Sigmoid colon (tissue), 7 donors: ENCODE data around the gene COTL1. TPM values are rescaled to one million over a fixed set of nuclear protein-coding genes. Genes with fewer than 3 reads are reported as not detected.

ENCODE experiments used
- DNase-seq: peaks from one replicate; pipeline ENCODE4 v3.0.0-alpha.2; 2019
- H3K27ac ChIP-seq, 4 donors: fragments of 200-600 bp; sonication (generic); one replicate each; pipeline ENCODE4 v1.5.1; 2016 to 2019; ENCODE audit warnings: mild to moderate bottlenecking in 1 of 4
- H3K27me3 ChIP-seq, 3 donors: fragments of 200-600 bp; sonication (generic); one replicate each; pipeline ENCODE4 v1.5.1; 2019; ENCODE audit warnings: mild to moderate bottlenecking in 1 of 3
- H3K36me3 ChIP-seq, 4 donors: fragments of 200-600 bp; sonication (generic); one replicate each; pipeline ENCODE4 v1.5.1; 2016 to 2019
- H3K4me1 ChIP-seq, 4 donors: fragments of 200-600 bp; sonication (generic); one replicate each; pipeline ENCODE4 v1.5.1; 2017 to 2019
- H3K4me3 ChIP-seq, 4 donors: fragments of 200-600 bp; sonication (generic); one replicate each; pipeline ENCODE4 v1.5.1; 2017 to 2019; ENCODE audit warnings: mild to moderate bottlenecking in 2 of 4, moderate library complexity in 1 of 4
- H3K9me3 ChIP-seq, 4 donors: fragments of 200-600 bp in 3 of 4; sonication (generic) in 3 of 4; one replicate each; pipeline versions ENCODE4 v1.5.1 to v1.6.1; 2013 to 2019
- CTCF ChIP-seq, 4 experiments: fragments of 450-650 bp in 3 of 4; fragments of 200-600 bp in 1 of 4; IDR thresholded peaks; one replicate each; pipeline ENCODE4 v1.5.1; 2016 to 2019; ENCODE audit warnings: antibody characterized with exemption in 4 of 4, mild to moderate bottlenecking in 3 of 4, moderate library complexity in 2 of 4
- EP300 ChIP-seq, 4 donors: sonication (generic); formaldehyde crosslinking; IDR thresholded peaks; one replicate each; pipeline ENCODE4 v1.6.1; 2017; ENCODE audit warnings: antibody characterized with exemption in 4 of 4
- POLR2A ChIP-seq, 2 donors: fragments of 450-650 bp; IDR thresholded peaks; one replicate each; pipeline ENCODE4 v1.6.1; 2016; ENCODE audit warnings: antibody characterized with exemption in 2 of 2, mild to moderate bottlenecking in 2 of 2, moderate library complexity in 2 of 2
- POLR2AphosphoS5 ChIP-seq, 4 donors: sonication (generic); formaldehyde crosslinking; IDR thresholded peaks; one replicate each; pipeline ENCODE4 v1.6.1; 2017; ENCODE audit warnings: antibody characterized with exemption in 4 of 4
- WGBS, 2 donors: extraction: QIAGEN DNeasy Blood & Tissue Kit; methylation state at CpG; one replicate each; pipeline ENCODE4 v1.1.7; 2013; 5-methylcytosine and 5-hydroxymethylcytosine counted together
- intact Hi-C: fragments of 100-400 bp; cut with DNase I; formaldehyde crosslinking; loops from one replicate; pipeline ENCODE4 v1.15.1; 2023
- polyA plus RNA-seq, 3 donors: library from polyadenylated mRNA; stranded (reverse); fragments of 200-250 nt; gene quantifications; one replicate each; pipeline ENCODE4 v1.2.3, GENCODE V29; 2013
- total RNA-seq, 4 donors: library from RNA; depleted of rRNA; stranded (reverse); fragments of >200 nt; gene quantifications; one replicate each; pipeline ENCODE4 v1.1.0, GENCODE V29; 2016
- donor health status: healthy with polysubstance abuse.
- donor health status: Bipolar disorder and iron deficiency.
- donor health status: healthy.

Gene COTL1
- total and polyA plus RNA-seq, 7 donors: 34.6 to 160 (median 48.6) TPM

GRCh38 chr16:84662471-84662870, 44.6 kb upstream of the COTL1 start:
- intact Hi-C loops: no loop called here
- H3K27ac ChIP-seq: no peak overlapping the region
- no peaks in the 10 kb centered on the region for H3K27me3 ChIP-seq
- 94 to 95% methylated on average over 9 of the region's 9 CpGs for WGBS, 2 donors
- no peak overlapping the region for H3K4me3 ChIP-seq
- H3K9me3 ChIP-seq: no peaks in the 10 kb centered on the region
- peaks cover 25 to 94% (median 57%) of the 10 kb centered on the region in 4 donors for H3K36me3 ChIP-seq
- H3K4me1 ChIP-seq: peaks cover 0 to 2% (median 0%) of the 10 kb centered on the region in 4 donors
- no peak for DNase-seq
- TF ChIP-seq EP300 (IDR thresholded peaks at IDR 0.05) (no peak), POLR2AphosphoS5 (IDR thresholded peaks at IDR 0.05) (no peak), CTCF (IDR thresholded peaks at IDR 0.05) (no peak), POLR2A (IDR thresholded peaks at IDR 0.05) (no peak)

GRCh38 chr16:84661418-84662060, 43.7 kb upstream of the COTL1 start:
- no peak for DNase-seq
- Histone ChIP-seq H3K9me3 (no peaks in the 10 kb centered on the region), H3K27ac (no peak overlapping the region), H3K4me1 (no peaks in the 10 kb centered on the region), H3K36me3 (peaks cover 33 to 100% (median 66%) of the 10 kb centered on the region in 4 donors), H3K4me3 (no peak overlapping the region), H3K27me3 (no peaks in the 10 kb centered on the region)
- no peak for TF ChIP-seq POLR2A (IDR thresholded peaks at IDR 0.05)
- no peak for TF ChIP-seq EP300 (IDR thresholded peaks at IDR 0.05)
- no peak for TF ChIP-seq POLR2AphosphoS5 (IDR thresholded peaks at IDR 0.05)
- no peak for TF ChIP-seq CTCF (IDR thresholded peaks at IDR 0.05)
- intact Hi-C loops: no loop called here
- WGBS, 2 donors: 97% methylated on average over 51 of the region's 51 CpGs

- H3K4me1 ChIP-seq: no peaks in the 10 kb centered on the region
- 86 to 91% methylated on average over 7 of the region's 7 CpGs for WGBS, 2 donors
- H3K27ac ChIP-seq: no peak overlapping the region
- H3K27me3 ChIP-seq: no peaks in the 10 kb centered on the region
- no peak overlapping the region for H3K4me3 ChIP-seq
- intact Hi-C loops: no loop called here
- DNase-seq: no peak
- H3K9me3 ChIP-seq: no peaks in the 10 kb centered on the region
- no peak for TF ChIP-seq EP300 (IDR thresholded peaks at IDR 0.05)
- no peak for TF ChIP-seq CTCF (IDR thresholded peaks at IDR 0.05)
- TF ChIP-seq POLR2AphosphoS5 (IDR thresholded peaks at IDR 0.05): no peak
- no peak for TF ChIP-seq POLR2A (IDR thresholded peaks at IDR 0.05)
- H3K36me3 ChIP-seq: peaks cover 33 to 95% (median 64%) of the 10 kb centered on the region in 4 donors
Measured at GRCh38 chr16:84660973-84661372, 43.1 kb upstream of the COTL1 start.

GRCh38 chr16:84659656-84660300, 41.9 kb upstream of the COTL1 start:
- DNase-seq: no peak
- no peak overlapping the region for H3K27ac ChIP-seq
- H3K36me3 ChIP-seq: peaks cover 33 to 84% (median 63%) of the 10 kb centered on the region in 4 donors
- intact Hi-C loops: loop anchor here (2.0 kb wide), 1 partner anchor 29 kb away; no protein-coding TSS in a partner anchor
- no peaks in the 10 kb centered on the region for H3K27me3 ChIP-seq
- 96 to 98% methylated on average over 27 of the region's 27 CpGs for WGBS, 2 donors
- H3K4me1 ChIP-seq: no peaks in the 10 kb centered on the region
- no peak overlapping the region for H3K4me3 ChIP-seq
- no peaks in the 10 kb centered on the region for H3K9me3 ChIP-seq
- TF ChIP-seq POLR2A (IDR thresholded peaks at IDR 0.05) (no peak), EP300 (IDR thresholded peaks at IDR 0.05) (no peak), POLR2AphosphoS5 (IDR thresholded peaks at IDR 0.05) (no peak)

GRCh38 chr16:84658690-84659089, 40.8 kb upstream of the COTL1 start:
- Histone ChIP-seq H3K27ac (no peak overlapping the region), H3K27me3 (no peaks in the 10 kb centered on the region), H3K9me3 (no peaks in the 10 kb centered on the region), H3K4me3 (no peak overlapping the region), H3K36me3 (peaks cover 33 to 80% (median 59%) of the 10 kb centered on the region in 4 donors), H3K4me1 (no peaks in the 10 kb centered on the region)
- DNase-seq: no peak
- intact Hi-C loops: loop anchor here (2.0 kb wide), 1 partner anchor 30 kb away; no protein-coding TSS in a partner anchor
- 90 to 93% methylated on average over 11 of the region's 11 CpGs for WGBS, 2 donors
- TF ChIP-seq POLR2AphosphoS5 (IDR thresholded peaks at IDR 0.05) (no peak), CTCF (IDR thresholded peaks at IDR 0.05) (no peak)
